Transverse colon (tissue), 4 donors: ENCODE measurements around the gene GLP1R. TPM values are rescaled to one million over a fixed set of nuclear protein-coding genes. Genes with fewer than 3 reads are reported as not detected.

Source experiments
- DNase-seq: peaks from one replicate; pipeline ENCODE4 v3.0.0-alpha.2; 2019
- H3K27ac ChIP-seq, 4 donors: fragments of 200-600 bp; sonication (generic); 2 replicates each; pipeline ENCODE4 v1.5.1; 2016 to 2018; ENCODE audit warnings: inconsistent platforms in 4 of 4
- H3K27me3 ChIP-seq: fragments of 200-600 bp; sonication (generic); 2 replicates; pipeline ENCODE4 v1.5.1; 2017; ENCODE audit warnings: inconsistent platforms
- H3K36me3 ChIP-seq, 4 donors: fragments of 200-600 bp; sonication (generic); 2 replicates each; pipeline ENCODE4 v1.5.1; 2017 to 2019; ENCODE audit warnings: inconsistent platforms in 4 of 4
- H3K4me1 ChIP-seq, 4 donors: fragments of 200-600 bp; sonication (generic); 2 replicates each; pipeline ENCODE4 v1.5.1; 2017 to 2020; ENCODE audit warnings: inconsistent platforms in 4 of 4
- H3K4me3 ChIP-seq, 4 donors: fragments of 200-600 bp; sonication (generic); 1 replicate in 1 of 4; 2 replicates in 3 of 4; pipeline versions ENCODE4 v1.5.1 to v1.6.1; 2017 to 2019; ENCODE audit warnings: inconsistent platforms in 4 of 4
- H3K9me3 ChIP-seq, 2 donors: fragments of 200-600 bp; sonication (generic); 2 replicates each; pipeline ENCODE4 v1.5.1; 2017 to 2019; ENCODE audit warnings: inconsistent platforms in 2 of 2
- EP300 ChIP-seq: sonication (generic); formaldehyde crosslinking; IDR thresholded peaks from one replicate; pipeline ENCODE4 v1.6.1; 2017; ENCODE audit warnings: antibody characterized with exemption, low read depth
- POLR2A ChIP-seq: fragments of 450-650 bp; IDR thresholded peaks from one replicate; pipeline ENCODE4 v1.6.1; 2016; ENCODE audit warnings: antibody characterized with exemption, mild to moderate bottlenecking, moderate library complexity
- POLR2AphosphoS5 ChIP-seq, 3 donors: sonication (generic); formaldehyde crosslinking; IDR thresholded peaks; one replicate each; pipeline ENCODE4 v1.6.1; 2016; ENCODE audit warnings: antibody characterized with exemption in 3 of 3
- WGBS, 2 donors: methylation state at CpG; one replicate each; pipeline ENCODE4 v1.1.5; 2018; ENCODE audit warnings: low coverage in 1 of 2; 5-methylcytosine and 5-hydroxymethylcytosine counted together
- in situ Hi-C, 4 donors: fragments of 200-750 bp; cut with MboI; loops; one replicate each; pipeline versions ENCODE4 v1.15.0 to v1.15.1; 2017; ENCODE audit warnings: low sequenced_read_pairs in 3 of 4, low pct_ligation_motif_present in 1 of 4, low pct_unique_long_range_greater_than_20kb in 1 of 4
- intact Hi-C: fragments of 100-400 bp; cut with DNase I; formaldehyde crosslinking; loops from one replicate; pipeline ENCODE4 v1.15.1; 2023; ENCODE audit warnings: low total_unique reads
- total RNA-seq, 4 donors: library from RNA; depleted of rRNA; stranded (reverse); fragments of >200 nt; gene quantifications; one replicate each; pipeline ENCODE4 v1.1.0, GENCODE V29; 2016
- TF ChIP-seq, protein P1 (sequence below), 5 experiments: fragments of 200-600 bp in 3 of 5; fragments of 450-650 bp in 2 of 5; sonication (generic) in 3 of 5; IDR thresholded peaks; 1 replicate in 2 of 5; 2 replicates in 3 of 5; pipeline ENCODE4 v1.5.1; 2016 to 2017; ENCODE audit warnings: antibody characterized with exemption in 5 of 5, inconsistent platforms in 3 of 5, mild to moderate bottlenecking in 2 of 5, moderate library complexity in 1 of 5

GLP1R gene
- total RNA-seq, 4 donors from 2014 or later = not detected

DNA sequence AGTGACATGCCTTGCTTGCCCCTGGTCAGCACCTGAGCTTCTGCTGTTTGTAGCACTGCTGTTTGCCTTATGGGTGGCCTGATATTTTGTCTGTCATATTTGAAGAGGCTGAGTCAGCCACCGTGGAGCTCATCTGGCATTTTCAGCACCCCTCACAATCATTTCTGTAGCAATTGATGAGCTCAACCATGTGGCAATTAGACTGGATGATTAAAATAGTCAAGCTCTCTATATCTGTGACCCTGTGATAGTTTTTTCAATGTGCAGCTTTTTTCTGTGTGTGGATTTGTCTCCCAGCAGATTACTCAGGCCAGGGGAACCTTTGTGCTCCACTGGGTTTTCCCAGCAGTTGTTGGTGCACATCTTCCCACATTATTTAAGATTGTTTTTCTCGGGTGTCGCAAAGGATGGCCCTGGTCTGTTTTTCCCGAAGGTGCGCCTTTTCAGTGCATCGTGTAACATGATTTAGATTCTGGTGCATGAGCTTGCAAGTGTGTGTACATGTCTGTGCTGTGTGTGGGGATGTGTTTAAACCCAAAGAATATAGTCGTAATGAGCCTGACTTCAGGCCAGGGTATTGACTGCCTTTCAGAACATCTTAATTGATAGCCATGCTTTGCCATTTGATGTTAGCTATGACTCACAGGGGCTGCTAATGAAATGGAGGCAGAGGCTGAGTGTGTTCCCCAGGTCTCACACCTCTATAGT is 31.6 kb upstream of the GLP1R start:
- TF ChIP-seq, protein P1, sequence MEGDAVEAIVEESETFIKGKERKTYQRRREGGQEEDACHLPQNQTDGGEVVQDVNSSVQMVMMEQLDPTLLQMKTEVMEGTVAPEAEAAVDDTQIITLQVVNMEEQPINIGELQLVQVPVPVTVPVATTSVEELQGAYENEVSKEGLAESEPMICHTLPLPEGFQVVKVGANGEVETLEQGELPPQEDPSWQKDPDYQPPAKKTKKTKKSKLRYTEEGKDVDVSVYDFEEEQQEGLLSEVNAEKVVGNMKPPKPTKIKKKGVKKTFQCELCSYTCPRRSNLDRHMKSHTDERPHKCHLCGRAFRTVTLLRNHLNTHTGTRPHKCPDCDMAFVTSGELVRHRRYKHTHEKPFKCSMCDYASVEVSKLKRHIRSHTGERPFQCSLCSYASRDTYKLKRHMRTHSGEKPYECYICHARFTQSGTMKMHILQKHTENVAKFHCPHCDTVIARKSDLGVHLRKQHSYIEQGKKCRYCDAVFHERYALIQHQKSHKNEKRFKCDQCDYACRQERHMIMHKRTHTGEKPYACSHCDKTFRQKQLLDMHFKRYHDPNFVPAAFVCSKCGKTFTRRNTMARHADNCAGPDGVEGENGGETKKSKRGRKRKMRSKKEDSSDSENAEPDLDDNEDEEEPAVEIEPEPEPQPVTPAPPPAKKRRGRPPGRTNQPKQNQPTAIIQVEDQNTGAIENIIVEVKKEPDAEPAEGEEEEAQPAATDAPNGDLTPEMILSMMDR (IDR thresholded peaks at IDR 0.05) = no peak
- no peak for TF ChIP-seq POLR2AphosphoS5 (IDR thresholded peaks at IDR 0.05)
- TF ChIP-seq POLR2A = no peak
- TF ChIP-seq EP300 = no peak
- Histone ChIP-seq H3K27me3 (peaks cover 8% of the 10 kb centered on the region), H3K4me1 (no peaks in the 10 kb centered on the region), H3K36me3 (no peaks in the 10 kb centered on the region), H3K4me3 (no peak overlapping the region), H3K27ac (no peak overlapping the region), H3K9me3 (no peaks in the 10 kb centered on the region)
- WGBS, 2 donors = 76 to 100% methylated on average over 3 to 7 of the region's 7 CpGs
- no peak for DNase-seq
- in situ Hi-C loops = no loop called here
- intact Hi-C loops = no loop called here

DNA sequence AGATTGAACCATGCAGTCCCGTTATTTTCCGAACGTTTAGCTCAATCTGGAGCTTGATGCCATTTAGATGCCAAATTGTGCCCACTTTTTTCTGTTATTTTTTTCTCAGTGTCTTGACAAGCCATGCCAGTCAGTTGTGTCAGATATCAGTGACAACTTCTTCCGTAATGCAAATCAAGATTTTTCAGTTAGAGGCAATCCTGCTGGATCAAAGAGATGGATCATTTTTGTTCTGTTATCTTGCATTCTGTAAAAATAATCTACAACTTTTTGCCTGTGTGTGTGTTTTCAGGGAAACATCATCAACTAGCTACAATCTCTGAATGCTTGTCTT is 31.1 kb upstream of the GLP1R start:
- Histone ChIP-seq H3K4me1 (no peaks in the 10 kb centered on the region), H3K9me3 (no peaks in the 10 kb centered on the region), H3K4me3 (no peak overlapping the region), H3K27ac (no peak overlapping the region), H3K36me3 (no peaks in the 10 kb centered on the region), H3K27me3 (peaks cover 5% of the 10 kb centered on the region)
- no peak for DNase-seq
- in situ Hi-C loops (no loop called here), intact Hi-C loops (no loop called here)
- WGBS, 2 donors = 69 to 71% methylated on average over 4 of the region's 4 CpGs
- TF ChIP-seq, protein P1 (IDR thresholded peaks at IDR 0.05) = no peak
- TF ChIP-seq POLR2A (no peak), POLR2AphosphoS5 (IDR thresholded peaks at IDR 0.05) (no peak), EP300 (no peak)

DNA sequence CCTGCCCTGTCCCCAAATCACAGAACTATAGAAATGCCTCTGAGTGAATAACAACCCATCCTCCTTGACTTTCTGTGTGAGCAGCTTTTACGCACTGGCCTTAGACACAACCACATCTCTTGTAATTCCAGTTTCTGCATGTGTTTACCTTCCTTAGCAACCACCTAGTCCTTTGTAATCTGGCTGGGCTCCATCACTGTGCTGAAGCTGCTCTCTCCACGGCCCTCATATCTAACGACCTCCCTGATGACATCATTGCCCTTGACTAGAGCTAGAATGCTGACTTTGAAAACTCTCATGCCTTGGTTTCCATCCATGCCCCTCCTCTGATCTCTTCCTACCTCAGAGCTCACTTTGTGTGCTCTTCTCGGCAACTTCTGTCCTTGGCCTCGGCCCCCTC is 30.5 kb upstream of the GLP1R start:
- in situ Hi-C loops = no loop called here
- no peak overlapping the region for H3K4me3 ChIP-seq
- TF ChIP-seq POLR2AphosphoS5 (IDR thresholded peaks at IDR 0.05) (no peak), EP300 (no peak), POLR2A (no peak)
- TF ChIP-seq, protein P1 (IDR thresholded peaks at IDR 0.05) = no peak
- no peaks in the 10 kb centered on the region for H3K9me3 ChIP-seq
- DNase-seq = no peak
- intact Hi-C loops = no loop called here
- H3K4me1 ChIP-seq = no peaks in the 10 kb centered on the region
- WGBS, 2 donors = 57 to 63% methylated on average over 5 of the region's 5 CpGs
- H3K27me3 ChIP-seq = no peaks in the 10 kb centered on the region
- H3K27ac ChIP-seq = no peak overlapping the region
- H3K36me3 ChIP-seq = no peaks in the 10 kb centered on the region

DNA sequence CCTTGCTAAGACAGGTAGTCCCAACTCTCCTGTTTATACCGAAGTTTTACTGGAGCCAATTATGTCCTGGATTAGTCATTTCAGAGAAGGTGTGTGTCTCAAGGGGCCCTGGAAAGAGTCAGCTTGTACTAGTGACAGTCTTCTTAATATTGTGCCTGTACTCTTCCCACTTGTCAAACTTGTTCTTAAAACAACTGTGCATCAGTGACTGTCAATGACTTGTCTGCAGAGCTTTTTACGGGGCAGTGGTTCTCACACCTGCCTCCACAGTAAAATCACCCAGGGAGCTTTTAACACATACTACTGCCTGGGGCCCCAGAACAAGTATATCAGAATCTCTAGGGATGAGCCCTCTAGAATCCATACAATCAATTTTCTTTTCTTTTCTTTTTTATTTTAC is 28.4 kb upstream of the GLP1R start:
- Histone ChIP-seq H3K36me3 (no peaks in the 10 kb centered on the region), H3K27ac (no peak overlapping the region), H3K9me3 (no peaks in the 10 kb centered on the region), H3K4me3 (no peak overlapping the region), H3K27me3 (no peaks in the 10 kb centered on the region), H3K4me1 (no peaks in the 10 kb centered on the region)
- no peak for DNase-seq
- intact Hi-C loops (no loop called here), in situ Hi-C loops (no loop called here)
- TF ChIP-seq POLR2AphosphoS5 (IDR thresholded peaks at IDR 0.05) = no peak
- TF ChIP-seq EP300 = no peak
- no peak for TF ChIP-seq POLR2A
- TF ChIP-seq, protein P1 (IDR thresholded peaks at IDR 0.05) = no peak
- WGBS, 2 donors = 46 to 52% methylated on average over 2 of the region's 2 CpGs
